C4-2B (cell line): Measurements from ENCODE around the gene DNAAF1.
A peak's percentile ranks its signal among the peaks of the same experiment; 100 is the strongest.

Experiments used
- H3K27ac ChIP-seq: fragments of 450-650 bp; 2 replicates; pipeline ENCODE4 v1.5.1; 2017
- ZFX ChIP-seq: fragments of 450-650 bp; IDR thresholded peaks from 2 replicates; pipeline ENCODE4 v1.6.1; 2017
- TF ChIP-seq, protein P1 (sequence below): fragments of 450-650 bp; conservative IDR thresholded peaks from 2 replicates; pipeline ENCODE4 v1.5.1; 2017; ENCODE audit warnings: mild to moderate bottlenecking

The DNAAF1 gene

DNA sequence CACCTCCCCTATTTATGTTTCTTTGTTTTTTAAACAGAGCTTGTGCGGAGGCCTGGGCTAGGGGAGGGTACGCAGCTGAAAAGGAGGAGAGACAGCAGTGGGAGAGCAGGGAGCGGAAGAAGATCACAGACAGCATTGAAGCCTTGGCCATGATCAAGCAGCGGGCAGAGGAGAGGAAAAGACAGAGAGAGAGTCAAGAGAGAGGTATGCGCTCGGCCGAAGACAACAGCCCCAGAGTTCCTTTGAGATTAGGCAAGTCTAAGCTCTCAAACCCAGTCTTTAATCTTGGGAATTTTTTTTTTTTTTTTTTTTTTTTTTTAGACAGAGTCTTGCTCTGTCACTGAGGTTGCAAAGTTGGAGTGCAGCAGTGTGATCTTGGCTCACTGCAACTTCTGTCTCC lies 20.6 kb downstream of the DNAAF1 start:
- TF ChIP-seq, protein P1, sequence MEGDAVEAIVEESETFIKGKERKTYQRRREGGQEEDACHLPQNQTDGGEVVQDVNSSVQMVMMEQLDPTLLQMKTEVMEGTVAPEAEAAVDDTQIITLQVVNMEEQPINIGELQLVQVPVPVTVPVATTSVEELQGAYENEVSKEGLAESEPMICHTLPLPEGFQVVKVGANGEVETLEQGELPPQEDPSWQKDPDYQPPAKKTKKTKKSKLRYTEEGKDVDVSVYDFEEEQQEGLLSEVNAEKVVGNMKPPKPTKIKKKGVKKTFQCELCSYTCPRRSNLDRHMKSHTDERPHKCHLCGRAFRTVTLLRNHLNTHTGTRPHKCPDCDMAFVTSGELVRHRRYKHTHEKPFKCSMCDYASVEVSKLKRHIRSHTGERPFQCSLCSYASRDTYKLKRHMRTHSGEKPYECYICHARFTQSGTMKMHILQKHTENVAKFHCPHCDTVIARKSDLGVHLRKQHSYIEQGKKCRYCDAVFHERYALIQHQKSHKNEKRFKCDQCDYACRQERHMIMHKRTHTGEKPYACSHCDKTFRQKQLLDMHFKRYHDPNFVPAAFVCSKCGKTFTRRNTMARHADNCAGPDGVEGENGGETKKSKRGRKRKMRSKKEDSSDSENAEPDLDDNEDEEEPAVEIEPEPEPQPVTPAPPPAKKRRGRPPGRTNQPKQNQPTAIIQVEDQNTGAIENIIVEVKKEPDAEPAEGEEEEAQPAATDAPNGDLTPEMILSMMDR = no peak
- TF ChIP-seq ZFX = no peak
- H3K27ac ChIP-seq = no peak overlapping the region

DNA sequence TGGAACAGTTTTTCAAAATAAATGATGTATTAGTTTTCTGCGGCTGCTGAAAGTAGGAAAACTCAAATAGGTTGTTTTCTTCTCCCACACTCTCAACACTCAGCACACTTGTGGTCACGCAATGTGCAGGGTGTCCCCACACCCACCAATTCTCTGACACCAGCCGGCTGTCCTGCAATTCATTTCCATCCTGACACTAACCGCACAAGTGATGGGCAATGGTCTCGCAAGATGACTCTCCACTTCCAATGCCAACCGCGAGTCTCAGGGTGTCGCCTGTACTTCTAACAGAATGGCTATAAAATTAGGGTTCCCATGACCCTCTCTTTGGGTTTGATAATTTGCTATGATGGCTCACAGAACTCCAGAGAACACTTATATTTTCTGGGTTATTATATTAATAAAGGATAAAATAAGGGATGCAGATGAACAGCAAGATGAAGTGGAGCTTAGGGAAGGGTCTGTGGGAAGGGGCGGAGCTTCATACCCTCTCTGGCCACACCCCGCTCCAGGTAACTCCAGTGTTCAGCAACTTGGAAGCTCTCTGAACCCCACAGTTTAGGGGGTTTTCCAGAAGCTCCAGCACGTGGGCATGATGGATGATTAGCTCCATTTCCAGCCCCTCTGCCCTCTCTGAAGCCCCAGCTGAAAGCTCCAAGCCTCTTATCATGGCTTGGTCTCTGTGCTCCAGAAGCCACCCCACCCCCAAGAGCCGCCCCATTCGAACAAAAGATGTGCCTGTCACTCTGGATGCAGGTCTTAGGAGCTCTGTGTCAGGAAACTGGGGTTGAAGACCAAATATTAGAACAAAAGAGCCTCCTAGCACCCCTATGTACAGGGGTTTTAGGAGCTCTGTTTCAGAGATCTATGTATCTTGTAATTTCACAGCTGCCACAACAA lies 21.9 kb downstream of the DNAAF1 start:
- no peak overlapping the region for H3K27ac ChIP-seq
- no peak for TF ChIP-seq ZFX
- TF ChIP-seq, protein P1 = no peak

DNA sequence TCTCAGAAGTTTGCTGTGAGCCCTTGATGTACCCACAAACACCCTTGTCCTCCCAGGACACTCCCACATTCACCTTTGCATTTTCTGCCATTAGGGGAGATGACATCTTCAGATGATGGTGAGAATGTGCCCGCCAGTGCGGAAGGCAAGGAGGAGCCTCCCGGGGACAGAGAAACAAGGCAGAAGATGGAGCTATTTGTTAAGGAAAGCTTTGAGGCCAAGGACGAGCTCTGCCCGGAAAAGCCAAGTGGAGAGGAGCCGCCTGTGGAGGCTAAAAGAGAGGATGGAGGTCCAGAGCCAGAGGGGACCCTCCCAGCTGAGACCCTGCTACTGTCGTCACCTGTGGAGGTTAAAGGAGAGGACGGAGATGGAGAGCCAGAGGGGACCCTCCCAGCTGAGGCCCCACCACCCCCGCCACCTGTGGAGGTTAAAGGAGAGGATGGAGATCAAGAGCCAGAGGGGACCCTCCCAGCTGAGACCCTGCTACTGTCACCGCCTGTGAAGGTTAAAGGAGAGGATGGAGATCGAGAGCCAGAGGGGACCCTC lies 24.7 kb downstream of the DNAAF1 start:
- TF ChIP-seq, protein P1 = no peak
- TF ChIP-seq ZFX = no peak
- H3K27ac ChIP-seq = no peak overlapping the region

DNA sequence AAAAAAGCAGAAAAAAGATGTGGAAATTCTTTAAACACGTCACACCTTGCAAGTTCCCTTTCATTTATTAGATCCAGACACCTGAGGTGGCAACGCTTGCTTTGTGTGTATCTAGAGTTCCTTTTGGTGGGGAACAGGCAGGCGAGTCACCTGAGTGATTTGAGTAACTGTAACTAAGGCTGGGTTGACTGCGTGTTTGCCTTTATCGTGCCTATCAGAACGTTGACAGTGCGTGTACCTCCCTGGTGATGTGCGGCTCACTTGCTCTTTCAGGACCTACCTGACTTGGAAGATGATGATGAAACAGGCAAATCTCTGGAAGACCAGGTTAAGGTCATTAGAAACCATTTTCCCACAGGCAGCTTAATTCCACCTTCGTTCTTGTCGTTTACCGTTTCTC lies 29.3 kb downstream of the DNAAF1 start:
- TF ChIP-seq, protein P1 = no peak
- H3K27ac ChIP-seq = no peak overlapping the region

DNA sequence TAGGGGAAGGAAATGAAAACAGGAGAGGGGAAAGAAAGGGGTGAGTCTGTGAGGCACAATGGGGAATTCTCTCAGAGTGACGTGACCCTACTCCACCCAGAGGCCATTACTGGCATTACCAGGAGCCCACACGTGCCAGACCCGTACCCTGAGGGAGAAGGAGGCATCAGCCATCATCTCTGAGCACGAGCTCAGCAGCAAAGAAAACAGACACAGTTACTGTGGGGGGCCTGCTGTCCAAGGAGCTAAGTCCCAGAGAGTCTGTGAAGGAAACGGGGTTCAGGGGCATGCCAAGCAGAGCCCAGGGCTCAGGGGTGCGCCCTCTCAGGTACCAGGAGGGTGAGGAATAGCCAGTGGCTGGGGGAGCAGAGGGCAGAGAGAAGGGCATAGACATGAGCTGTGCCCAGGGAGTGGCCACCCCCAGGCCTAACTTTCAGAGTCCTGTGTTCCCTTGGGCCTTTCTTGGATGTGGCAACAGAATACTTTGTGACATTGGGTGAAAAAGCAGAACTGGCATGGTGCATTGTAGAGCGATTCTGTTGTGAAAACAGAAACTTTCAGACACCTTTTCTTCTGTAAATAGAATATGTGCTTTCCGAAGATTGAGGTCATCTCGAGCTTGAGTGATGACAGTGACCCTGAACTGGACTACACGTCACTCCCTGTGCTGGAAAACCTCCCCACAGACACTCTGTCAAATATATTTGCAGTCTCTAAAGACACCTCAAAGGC lies 30.4 kb downstream of the DNAAF1 start:
- TF ChIP-seq ZFX = no peak
- TF ChIP-seq, protein P1 = peak; percentile 88
- no peak overlapping the region for H3K27ac ChIP-seq

DNA sequence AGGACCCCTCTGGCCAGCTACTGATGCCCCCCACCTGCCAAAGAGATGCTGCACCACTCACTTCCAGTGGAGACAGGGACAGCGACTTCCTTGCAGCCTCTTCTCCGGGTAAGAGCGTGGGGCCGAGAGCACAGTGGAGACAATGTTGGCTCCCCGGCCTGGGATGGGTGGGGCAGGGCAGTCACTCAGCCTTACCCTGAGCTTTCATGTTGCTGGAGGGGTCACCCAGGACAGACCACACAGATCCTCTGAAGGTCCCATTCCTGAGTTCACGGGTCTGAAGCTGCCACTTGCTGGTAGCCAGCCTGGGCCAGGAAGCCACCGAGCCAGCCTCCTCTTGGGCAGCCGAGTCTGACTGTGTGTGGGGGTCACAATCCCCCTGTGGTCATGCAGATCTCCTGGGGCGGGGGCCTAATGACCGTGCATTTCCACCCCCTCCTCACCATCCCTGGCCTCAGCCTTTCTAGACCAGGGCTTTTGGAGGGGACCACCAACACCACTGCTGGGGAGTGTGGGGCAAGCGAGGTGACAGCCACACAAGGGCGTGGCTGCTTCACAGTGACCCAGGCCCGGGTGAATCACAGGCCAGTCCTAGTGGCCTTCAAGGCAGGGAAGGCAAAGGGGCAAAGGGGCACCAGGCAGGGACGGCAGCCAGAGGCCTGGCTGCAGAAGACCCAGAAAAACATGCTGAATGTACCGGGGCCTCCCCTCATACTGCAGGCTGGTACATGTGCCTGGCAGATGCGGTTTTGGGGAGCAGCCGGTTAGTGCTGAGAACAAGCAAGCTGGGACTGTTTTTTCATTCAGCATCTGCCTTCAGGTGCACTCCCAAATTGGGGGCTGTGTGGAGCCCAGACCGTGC lies 31.3 kb downstream of the DNAAF1 start:
- no peak for TF ChIP-seq ZFX
- TF ChIP-seq, protein P1 = no peak
- H3K27ac ChIP-seq = peak overlapping the region; percentile 27
